Activated T-cell treated with anti-CD3 and anti-CD28 coated beads for 48 hours (primary cell): Measurements from ENCODE around the gene PEX16.

Experiments
- DNase-seq: peaks from one replicate; pipeline ENCODE4 v3.0.0-alpha.2; 2020; ENCODE audit warnings: low read depth

The PEX16 gene

GRCh38 chr11:45897556-45897955 lies 20.1 kb downstream of the PEX16 start:
- DNase-seq: no peak

- no peak for DNase-seq
These were observed 21.2 kb downstream of the PEX16 start for GRCh38 chr11:45896422-45896984.

- DNase-seq: no peak
These were observed 22.0 kb downstream of the PEX16 start for GRCh38 chr11:45895553-45896259.

GRCh38 chr11:45894555-45895247 lies 23.0 kb downstream of the PEX16 start:
- no peak for DNase-seq

GRCh38 chr11:45892856-45893255 lies 24.8 kb downstream of the PEX16 start:
- DNase-seq: no peak

- no peak for DNase-seq
These were observed 26.7 kb downstream of the PEX16 start for GRCh38 chr11:45890886-45891550.

- no peak for DNase-seq
These were observed 27.7 kb downstream of the PEX16 start for GRCh38 chr11:45889966-45890365.

GRCh38 chr11:45889555-45889954 lies 28.1 kb downstream of the PEX16 start:
- no peak for DNase-seq

GRCh38 chr11:45887587-45887986 lies 30.1 kb downstream of the PEX16 start:
- no peak for DNase-seq

- DNase-seq: no peak
These were observed 30.7 kb downstream of the PEX16 start for GRCh38 chr11:45886816-45887520.

- DNase-seq: no peak
These were observed 31.6 kb downstream of the PEX16 start for GRCh38 chr11:45885921-45886721.

- peak; percentile 43 for DNase-seq
These were observed 32.3 kb downstream of the PEX16 start, which contains the start of gene MAPK8IP1 for GRCh38 chr11:45885274-45885920. Gene MAPK8IP1 (plus strand): TSS chr11:45885651. CDS start chr11:45885821, 170 bp downstream.

- no peak for DNase-seq
These were observed 33.0 kb downstream of the PEX16 start for GRCh38 chr11:45884596-45885185.

- no peak for DNase-seq
These were observed 35.8 kb downstream of the PEX16 start for GRCh38 chr11:45881708-45882368.

- DNase-seq: no peak
These were observed 36.7 kb downstream of the PEX16 start for GRCh38 chr11:45880772-45881570.

- no peak for DNase-seq
These were observed 37.6 kb downstream of the PEX16 start for GRCh38 chr11:45879803-45880686.

GRCh38 chr11:45877845-45878244 lies 39.8 kb downstream of the PEX16 start:
- no peak for DNase-seq

GRCh38 chr11:45877221-45877620 lies 40.5 kb downstream of the PEX16 start:
- no peak for DNase-seq
